Hippocampal formation (tissue), 2 donors: ENCODE results near the gene SLC26A1.
"Not testable (repeated sequence)": the region's sequence is repeated elsewhere in the genome, so short reads cannot be mapped to it uniquely, and the experiment has no call there.

Experiments
- DNase-seq, 2 donors: peaks; one replicate each; lab custom pipeline; 2025; lab: John Stamatoyannopoulos, UW

Gene SLC26A1

GRCh38 chr4:984336-985054 lies 8.7 kb downstream of the SLC26A1 start:
- DNase-seq, result no peak

- no peak for DNase-seq
These were observed 10.4 kb downstream of the SLC26A1 start for GRCh38 chr4:982814-983213.

- no peak for DNase-seq
These were observed 10.9 kb downstream of the SLC26A1 start for GRCh38 chr4:982291-982690.

GRCh38 chr4:978957-979701 lies 14.1 kb downstream of the SLC26A1 start:
- no peak for DNase-seq

GRCh38 chr4:976016-976415 lies 17.2 kb downstream of the SLC26A1 start:
- not testable (repeated sequence) for DNase-seq

- no peak for DNase-seq
These were observed 18.5 kb downstream of the SLC26A1 start for GRCh38 chr4:974668-975067.

- DNase-seq, result peak; percentile 84 to 87
These were observed 19.5 kb downstream of the SLC26A1 start, which contains the start of gene DGKQ for GRCh38 chr4:973431-974397. DGKQ (minus strand) TSS chr4:973569; CDS start chr4:973482, 87 bp downstream.

GRCh38 chr4:972651-973424 lies 20.4 kb downstream of the SLC26A1 start:
- no peak for DNase-seq

- DNase-seq, result no peak
These were observed 21.3 kb downstream of the SLC26A1 start for GRCh38 chr4:971666-972500.

- no peak for DNase-seq
These were observed 22.2 kb downstream of the SLC26A1 start for GRCh38 chr4:970854-971520.

- DNase-seq, result no peak
These were observed 23.0 kb downstream of the SLC26A1 start for GRCh38 chr4:970046-970745.

- no peak for DNase-seq
These were observed 24.4 kb downstream of the SLC26A1 start for GRCh38 chr4:968621-969394.

- no peak for DNase-seq
These were observed 25.0 kb downstream of the SLC26A1 start for GRCh38 chr4:968221-968620.

- DNase-seq, result no peak
These were observed 25.8 kb downstream of the SLC26A1 start for GRCh38 chr4:967113-968104.

GRCh38 chr4:966266-967112 lies 26.7 kb downstream of the SLC26A1 start:
- DNase-seq, result no peak

- no peak for DNase-seq
These were observed 27.5 kb downstream of the SLC26A1 start for GRCh38 chr4:965766-966134.
